NT2/D1 (cell line): ENCODE measurements around the gene ARHGAP28.

ENCODE experiments used
- SUZ12 ChIP-seq: IDR thresholded peaks from 2 replicates; pipeline ENCODE4 v1.6.1; 2011; ENCODE audit not compliant: insufficient read length, insufficient read depth; ENCODE audit errors: extremely low read depth
- YY1 ChIP-seq: IDR thresholded peaks from 2 replicates; pipeline ENCODE4 v1.6.1; 2011; ENCODE audit not compliant: insufficient read length, insufficient read depth

GRCh38 chr18:6721755-6722154 lies 7.8 kb upstream of the ARHGAP28 start:
- no peak for TF ChIP-seq SUZ12
- no peak for TF ChIP-seq YY1
